NCI-H2081 (cell line): Measurements from ENCODE around the gene CLCN7.

ENCODE experiments used
- DNase-seq, 2 experiments: peaks; one replicate each; lab custom pipeline; 2025; lab: John Stamatoyannopoulos, UW

CLCN7 gene, protein sequence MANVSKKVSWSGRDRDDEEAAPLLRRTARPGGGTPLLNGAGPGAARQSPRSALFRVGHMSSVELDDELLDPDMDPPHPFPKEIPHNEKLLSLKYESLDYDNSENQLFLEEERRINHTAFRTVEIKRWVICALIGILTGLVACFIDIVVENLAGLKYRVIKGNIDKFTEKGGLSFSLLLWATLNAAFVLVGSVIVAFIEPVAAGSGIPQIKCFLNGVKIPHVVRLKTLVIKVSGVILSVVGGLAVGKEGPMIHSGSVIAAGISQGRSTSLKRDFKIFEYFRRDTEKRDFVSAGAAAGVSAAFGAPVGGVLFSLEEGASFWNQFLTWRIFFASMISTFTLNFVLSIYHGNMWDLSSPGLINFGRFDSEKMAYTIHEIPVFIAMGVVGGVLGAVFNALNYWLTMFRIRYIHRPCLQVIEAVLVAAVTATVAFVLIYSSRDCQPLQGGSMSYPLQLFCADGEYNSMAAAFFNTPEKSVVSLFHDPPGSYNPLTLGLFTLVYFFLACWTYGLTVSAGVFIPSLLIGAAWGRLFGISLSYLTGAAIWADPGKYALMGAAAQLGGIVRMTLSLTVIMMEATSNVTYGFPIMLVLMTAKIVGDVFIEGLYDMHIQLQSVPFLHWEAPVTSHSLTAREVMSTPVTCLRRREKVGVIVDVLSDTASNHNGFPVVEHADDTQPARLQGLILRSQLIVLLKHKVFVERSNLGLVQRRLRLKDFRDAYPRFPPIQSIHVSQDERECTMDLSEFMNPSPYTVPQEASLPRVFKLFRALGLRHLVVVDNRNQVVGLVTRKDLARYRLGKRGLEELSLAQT

DNA sequence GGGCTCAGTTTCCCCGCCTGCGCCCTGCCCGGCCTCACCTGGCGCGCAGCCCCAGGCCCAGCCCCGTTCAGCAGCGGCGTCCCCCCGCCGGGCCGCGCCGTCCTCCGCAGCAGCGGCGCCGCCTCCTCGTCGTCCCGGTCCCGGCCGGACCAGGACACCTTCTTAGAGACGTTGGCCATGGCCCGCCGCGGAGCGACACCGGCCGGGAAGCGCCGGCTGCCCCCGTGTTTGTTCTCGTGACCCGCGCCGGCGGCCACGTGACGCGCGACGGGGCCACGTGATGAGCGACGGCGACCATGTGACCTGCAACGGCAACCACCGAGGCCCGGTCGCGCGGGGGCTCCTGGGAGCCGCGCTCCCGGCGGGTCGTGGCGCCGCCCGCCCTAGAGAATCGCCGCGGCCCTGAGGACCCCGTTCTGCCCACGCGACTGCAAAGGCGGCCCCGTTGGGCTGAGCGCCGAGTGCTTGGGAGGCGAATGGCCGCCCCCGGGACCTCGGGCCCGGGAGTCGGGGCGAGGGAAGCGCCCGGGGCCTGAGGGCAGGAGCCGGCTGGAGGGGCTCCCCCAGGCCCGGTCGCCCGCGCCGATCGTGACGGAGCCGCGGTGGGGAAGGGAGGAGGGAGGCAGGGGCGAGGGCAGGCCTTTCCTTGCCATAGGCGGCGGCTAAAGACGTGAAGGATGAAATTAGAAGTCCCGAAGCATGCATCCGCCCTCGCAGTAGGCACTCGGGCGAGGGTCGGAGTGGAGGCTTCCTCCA is at the start of gene CLCN7:
CLCN7 (minus strand) TSS at position 233 of the 756 bp plus-strand sequence; CDS start at position 179, 54 bp downstream.
- peak; percentile 66 to 81 for DNase-seq

DNA sequence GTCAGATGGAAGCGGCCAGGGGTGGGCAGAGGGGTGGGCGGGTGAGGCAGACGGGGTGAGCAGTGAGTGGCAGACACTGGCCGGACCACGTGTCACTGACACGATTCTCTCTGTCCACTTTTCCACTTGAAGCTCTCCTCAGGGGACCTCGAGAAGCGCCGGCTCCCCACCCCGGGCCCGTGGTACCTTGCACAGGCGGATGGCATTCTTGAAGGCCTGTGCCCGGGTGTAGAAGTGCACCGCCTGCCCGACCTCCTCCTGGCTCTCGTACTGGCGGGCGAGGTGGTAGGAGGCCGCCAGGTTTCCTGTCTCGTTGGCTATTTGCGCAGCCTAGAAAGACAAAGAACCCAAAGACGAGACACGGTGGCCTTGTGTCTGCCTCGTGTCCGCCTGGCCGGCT is 49.5 kb upstream of the CLCN7 start:
- no peak for DNase-seq

DNA sequence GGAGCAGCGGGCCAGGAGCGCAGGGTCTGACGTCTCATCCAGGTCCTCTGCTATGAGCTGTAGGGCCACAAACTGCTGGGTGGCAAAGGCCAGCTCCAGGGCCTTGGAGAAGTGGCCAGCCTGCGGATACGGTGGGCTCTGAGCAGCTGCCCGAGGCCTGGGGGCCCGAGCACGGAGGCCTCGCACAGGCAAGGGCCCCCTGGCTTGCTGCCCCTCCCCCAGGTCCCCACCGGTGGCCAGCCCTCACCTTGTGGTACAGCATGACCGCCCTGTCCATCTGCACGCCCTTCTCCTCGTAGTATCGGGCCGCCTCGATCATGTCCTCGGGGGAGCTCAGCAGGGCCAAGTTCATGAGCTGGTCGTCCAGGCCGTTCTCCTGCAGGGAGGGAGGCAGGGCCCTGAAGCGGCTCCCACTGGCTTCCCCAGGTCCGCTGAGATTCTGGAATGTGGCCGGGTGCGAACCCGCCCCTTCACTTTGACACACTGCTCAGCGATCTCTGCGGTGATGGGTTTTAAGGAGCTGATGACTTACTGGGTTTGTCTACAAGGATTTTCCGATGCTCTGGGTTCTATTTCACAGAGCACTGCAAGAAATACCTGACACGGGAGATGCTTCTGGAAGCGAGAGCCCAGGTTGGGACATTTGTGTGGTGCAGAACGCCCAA is 48.9 kb upstream of the CLCN7 start:
- no peak for DNase-seq

- DNase-seq: no peak
Observed at GRCh38 chr16:1520461-1520860, 45.6 kb upstream of the CLCN7 start.

DNA sequence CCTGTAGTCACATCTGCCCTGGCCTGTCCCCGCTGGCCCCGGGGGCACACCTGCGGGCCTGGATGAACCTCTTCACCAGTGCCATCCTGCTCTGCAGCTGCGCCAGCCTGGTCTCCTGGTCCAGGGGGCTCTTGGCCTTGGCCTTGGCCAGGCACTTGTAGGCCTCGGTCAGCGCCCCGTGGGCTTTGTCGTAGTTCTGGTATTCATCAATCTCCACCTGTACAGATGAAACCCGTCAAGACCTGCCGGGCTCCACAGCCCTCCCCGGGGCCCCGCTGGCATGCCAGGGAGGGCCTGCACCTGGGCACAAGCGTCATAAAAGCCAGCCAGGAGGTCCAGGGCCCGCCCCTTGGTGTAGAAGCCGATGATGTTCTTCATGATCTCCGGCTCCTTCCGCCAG is 45.0 kb upstream of the CLCN7 start:
- no peak for DNase-seq

- no peak for DNase-seq
Observed at GRCh38 chr16:1518626-1519135, 43.9 kb upstream of the CLCN7 start.

DNA sequence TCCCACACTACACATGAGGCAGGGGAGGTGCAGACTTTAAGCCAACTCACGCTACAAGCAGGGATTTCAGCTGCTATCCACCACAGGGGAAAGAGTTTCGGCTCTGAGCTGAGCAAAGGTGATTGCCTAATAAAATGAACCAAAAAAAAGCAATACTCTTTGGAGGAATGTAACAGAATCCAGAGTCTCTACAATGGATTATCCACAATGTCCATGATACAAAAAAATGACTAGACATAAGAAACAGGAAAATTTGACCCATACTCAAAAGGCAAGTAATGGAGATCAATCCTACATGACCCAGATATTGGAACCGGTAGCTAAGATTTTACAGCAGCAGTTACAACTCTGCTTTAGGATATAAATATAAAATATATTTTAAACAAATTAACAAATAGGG is 39.7 kb upstream of the CLCN7 start:
- no peak for DNase-seq

GRCh38 chr16:1512774-1513173 is 37.9 kb upstream of the CLCN7 start:
- no peak for DNase-seq

DNA sequence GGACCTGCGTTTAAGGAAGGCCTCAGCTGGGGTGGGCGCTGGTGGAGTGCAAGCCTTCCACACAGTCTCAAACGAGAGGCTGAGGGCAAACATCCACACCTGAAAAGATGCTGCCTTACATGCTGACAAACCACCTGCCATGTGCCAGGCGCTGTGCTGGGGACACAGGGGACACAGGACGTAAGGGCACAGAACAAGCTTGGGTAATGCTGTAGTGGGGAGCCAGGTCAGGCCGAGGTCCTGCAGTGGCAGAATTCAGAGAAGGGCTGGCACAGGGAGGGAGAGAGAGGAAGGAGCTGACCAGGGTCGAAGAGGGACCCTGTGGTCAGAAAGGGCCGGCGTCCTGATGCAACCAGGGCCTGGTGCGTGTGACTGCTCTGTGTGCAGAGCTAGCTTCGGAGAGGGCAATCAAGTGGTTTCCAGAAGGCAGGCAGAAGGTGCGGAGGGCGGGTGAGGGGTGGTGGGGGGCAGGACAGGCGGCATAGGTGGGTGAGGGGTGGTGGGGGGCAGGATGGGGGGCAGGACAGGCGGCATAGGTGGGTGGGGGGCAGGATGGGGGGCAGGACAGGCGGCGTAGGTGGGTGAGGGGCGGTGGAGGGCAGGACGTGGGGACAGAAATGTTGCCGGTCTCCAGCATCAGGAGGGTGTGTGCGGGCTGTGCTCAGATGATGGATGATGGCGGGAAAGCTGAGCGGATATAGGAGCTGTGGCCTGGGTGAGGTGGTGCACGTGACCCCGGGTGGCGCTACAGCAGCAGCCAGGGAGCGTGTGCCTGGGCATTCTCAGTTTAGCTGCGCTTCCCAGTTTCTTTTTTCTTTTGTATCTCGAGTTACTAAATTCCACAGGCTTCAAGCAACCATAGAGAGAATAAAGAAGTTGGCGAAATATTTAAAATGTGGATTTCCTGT is 37.1 kb upstream of the CLCN7 start:
- no peak for DNase-seq

GRCh38 chr16:1510941-1511351 is 36.1 kb upstream of the CLCN7 start:
- DNase-seq: no peak

GRCh38 chr16:1510272-1510671 is 35.4 kb upstream of the CLCN7 start:
- DNase-seq: no peak

DNA sequence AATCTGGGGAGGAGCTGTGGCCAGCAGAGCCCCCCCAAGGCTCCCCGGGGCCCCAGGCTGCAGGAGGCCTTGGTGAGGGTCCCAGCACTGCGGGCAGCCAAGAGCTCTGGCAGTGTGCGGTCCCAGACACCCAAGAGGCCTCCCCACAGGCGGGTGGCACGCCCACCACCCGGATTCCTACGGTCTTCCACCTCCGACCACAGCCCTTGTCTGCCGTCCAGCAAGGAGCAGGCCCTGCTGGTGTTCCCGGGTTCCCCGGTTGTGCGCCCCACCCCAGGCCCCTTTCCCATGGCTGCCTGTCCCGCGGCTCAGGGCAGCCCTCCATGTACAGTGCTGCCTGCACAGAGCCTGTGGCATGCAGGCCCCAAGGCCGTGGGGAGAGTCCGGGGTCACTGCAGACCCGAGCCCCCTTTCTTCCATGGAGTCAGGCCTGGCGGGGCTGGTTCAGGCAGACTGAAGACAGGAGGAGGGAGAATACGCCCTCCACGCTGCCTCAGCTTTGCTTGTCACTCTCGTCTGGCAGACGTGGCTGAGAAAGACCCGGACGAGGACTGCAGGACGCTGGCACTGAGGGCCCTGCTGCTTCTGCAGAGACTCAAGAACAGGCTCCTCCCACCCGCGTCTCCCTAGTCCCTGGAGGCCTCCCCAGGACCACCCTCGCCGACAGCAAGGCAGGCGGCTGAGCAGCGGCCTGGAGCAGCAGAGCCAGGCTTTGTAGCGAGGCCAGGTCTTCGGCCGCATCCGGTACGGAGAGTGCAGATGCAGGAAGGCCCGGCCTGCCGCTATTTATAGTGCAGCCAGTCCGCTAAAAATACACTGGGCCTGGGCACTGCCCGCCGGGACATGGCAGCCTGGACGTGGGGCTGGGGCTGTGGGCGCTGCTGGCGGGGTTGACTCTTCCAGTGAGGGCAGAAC is 34.7 kb upstream of the CLCN7 start:
- DNase-seq: no peak

GRCh38 chr16:1508494-1509187 is 33.8 kb upstream of the CLCN7 start:
- no peak for DNase-seq

DNA sequence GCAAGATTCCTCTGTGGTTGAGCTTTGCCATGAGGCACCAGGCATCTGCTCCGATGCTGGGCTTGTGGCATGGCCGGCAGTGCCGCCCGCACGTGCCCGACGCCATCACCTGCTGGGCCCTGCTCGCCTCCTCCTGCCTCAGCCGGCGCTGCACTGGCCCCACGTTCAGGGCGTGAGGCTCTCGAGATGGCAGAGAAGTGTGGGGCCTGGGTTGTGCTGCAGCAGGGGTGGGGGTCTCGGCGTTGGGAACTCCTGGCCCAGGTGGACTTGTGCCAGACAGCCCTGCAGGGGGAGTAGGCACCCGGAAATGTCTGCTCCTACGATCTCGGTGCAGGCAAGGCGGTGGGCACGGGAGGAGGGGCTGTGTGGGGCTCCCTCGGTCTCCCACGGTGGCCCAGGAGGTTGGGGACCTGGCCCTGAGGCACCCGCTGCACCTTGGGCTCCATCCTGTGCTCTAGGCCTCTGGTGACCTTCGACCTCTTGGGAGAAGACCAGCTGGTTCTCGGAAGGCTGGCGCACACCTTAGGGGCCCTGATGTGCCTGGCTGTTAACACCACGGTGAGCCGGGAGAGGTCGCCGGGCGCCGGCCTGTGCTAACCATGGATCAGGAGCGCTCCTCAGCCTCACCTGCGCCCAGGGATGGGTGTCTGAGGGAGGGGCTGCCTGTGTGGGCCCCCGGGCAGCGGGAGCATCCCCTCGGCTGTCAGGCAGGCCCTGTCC is 31.8 kb upstream of the CLCN7 start:
- no peak for DNase-seq

GRCh38 chr16:1505912-1506311 is 31.1 kb upstream of the CLCN7 start:
- DNase-seq: no peak

DNA sequence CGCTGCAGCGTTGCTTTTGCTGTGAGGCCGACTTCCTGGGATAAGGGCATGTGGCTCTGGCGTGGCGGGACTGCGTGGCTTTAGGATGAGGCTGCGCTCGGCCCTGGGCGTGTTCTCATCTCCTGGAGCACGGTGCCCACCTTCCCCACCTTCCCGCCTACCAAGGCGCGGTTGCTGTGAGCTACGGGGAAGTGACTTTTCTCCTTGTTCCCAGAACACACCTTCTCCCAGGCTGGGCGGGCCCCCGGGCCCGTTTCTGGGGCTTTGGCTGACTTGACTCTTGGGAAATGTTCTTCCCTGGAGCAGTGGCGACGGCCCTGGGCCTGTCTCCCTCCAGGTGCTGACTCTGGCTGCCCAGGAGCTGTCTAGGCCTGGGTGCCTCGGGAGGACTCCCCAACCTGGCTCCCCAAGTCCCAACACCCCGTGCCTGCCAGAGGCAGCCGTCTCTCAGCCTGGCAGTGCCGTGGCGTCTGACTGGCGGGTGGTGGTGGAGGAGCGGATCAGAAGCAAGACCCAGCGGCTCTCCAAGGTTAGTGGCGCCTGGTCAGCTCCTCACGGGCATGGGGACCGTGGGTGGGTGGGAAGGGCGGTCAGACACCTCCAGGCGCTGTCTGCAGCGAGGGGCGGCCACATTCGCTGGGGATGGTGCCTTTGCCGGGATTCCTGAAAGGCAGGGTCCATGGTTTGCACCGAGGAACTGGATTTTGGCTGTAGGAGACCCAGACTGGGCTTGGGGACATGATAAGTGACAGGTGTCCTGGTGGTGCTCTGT is 30.4 kb upstream of the CLCN7 start:
- DNase-seq: no peak
